Measurements from ENCODE around the gene ANXA11.

DNA sequence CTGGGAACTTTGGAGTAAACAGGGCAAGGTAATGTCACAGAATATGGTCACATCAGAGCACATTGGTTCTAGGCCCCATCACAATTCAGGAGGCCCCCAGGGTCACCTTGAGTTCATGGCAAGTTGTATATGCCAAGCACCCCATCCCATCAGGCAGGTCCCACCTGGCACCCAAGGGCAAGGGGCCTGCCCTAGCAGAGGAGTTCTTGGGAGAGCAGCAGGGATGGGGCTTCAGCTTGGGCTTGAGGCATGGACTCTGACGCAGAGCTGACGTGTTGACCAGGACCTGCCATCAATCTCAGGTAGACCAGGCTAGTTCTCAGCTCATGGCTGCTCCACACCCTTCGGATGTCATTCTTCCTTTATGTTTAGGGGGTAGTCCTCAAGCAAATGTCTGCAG, 51.9 kb downstream of the ANXA11 start:
- TF ChIP-seq, protein P1, sequence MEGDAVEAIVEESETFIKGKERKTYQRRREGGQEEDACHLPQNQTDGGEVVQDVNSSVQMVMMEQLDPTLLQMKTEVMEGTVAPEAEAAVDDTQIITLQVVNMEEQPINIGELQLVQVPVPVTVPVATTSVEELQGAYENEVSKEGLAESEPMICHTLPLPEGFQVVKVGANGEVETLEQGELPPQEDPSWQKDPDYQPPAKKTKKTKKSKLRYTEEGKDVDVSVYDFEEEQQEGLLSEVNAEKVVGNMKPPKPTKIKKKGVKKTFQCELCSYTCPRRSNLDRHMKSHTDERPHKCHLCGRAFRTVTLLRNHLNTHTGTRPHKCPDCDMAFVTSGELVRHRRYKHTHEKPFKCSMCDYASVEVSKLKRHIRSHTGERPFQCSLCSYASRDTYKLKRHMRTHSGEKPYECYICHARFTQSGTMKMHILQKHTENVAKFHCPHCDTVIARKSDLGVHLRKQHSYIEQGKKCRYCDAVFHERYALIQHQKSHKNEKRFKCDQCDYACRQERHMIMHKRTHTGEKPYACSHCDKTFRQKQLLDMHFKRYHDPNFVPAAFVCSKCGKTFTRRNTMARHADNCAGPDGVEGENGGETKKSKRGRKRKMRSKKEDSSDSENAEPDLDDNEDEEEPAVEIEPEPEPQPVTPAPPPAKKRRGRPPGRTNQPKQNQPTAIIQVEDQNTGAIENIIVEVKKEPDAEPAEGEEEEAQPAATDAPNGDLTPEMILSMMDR (IDR thresholded peaks at IDR 0.05): no peak
- TF ChIP-seq POLR2A (IDR thresholded peaks at IDR 0.05; ENCODE audit: low read depth): no peak

Data from esophagus muscularis mucosa (tissue), 3 donors.